Left ventricle myocardium superior (tissue), 1 donor: ENCODE data around the gene SLC10A2. TPM values are rescaled to one million over a fixed set of nuclear protein-coding genes. Genes with fewer than 3 reads are reported as not detected.
"Not testable (repeated sequence)": the region's sequence is repeated elsewhere in the genome, so short reads cannot be mapped to it uniquely, and the experiment has no call there.

ENCODE experiments used
- ATAC-seq: fragments of 200-7000 bp; cut with Tn5 transposase; one replicate; pipeline ENCODE4 v1.9.1; 2020; ENCODE audit warnings: mild to moderate bottlenecking, moderate library complexity
- DNase-seq: peaks from one replicate; pipeline ENCODE4 v3.0.0-alpha.2; 2020
- intact Hi-C: fragments of 100-400 bp; cut with micrococcal nuclease; formaldehyde crosslinking; loops from one replicate; pipeline ENCODE4 v1.11.0; 2022
- long read RNA-seq: library from polyadenylated mRNA; unstranded; transcript quantifications from one replicate; pipeline ENCODE4 v2.0.0, GENCODE V29; 2021
- total RNA-seq: library from RNA; stranded (reverse); fragmentation: NEBNext Ultra II Directional; extraction: Animal tissue kit (Norgen Biotek cat#: 25700); gene quantifications from one replicate; pipeline ENCODE4 v1.2.1, GENCODE V29; 2021
- donor health status: DM: no; HTN: yes; CAD: no; lungs with severe emphysema.

Gene SLC10A2, protein sequence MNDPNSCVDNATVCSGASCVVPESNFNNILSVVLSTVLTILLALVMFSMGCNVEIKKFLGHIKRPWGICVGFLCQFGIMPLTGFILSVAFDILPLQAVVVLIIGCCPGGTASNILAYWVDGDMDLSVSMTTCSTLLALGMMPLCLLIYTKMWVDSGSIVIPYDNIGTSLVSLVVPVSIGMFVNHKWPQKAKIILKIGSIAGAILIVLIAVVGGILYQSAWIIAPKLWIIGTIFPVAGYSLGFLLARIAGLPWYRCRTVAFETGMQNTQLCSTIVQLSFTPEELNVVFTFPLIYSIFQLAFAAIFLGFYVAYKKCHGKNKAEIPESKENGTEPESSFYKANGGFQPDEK
- total RNA-seq: not detected
- long read RNA-seq: 0 reads

DNA sequence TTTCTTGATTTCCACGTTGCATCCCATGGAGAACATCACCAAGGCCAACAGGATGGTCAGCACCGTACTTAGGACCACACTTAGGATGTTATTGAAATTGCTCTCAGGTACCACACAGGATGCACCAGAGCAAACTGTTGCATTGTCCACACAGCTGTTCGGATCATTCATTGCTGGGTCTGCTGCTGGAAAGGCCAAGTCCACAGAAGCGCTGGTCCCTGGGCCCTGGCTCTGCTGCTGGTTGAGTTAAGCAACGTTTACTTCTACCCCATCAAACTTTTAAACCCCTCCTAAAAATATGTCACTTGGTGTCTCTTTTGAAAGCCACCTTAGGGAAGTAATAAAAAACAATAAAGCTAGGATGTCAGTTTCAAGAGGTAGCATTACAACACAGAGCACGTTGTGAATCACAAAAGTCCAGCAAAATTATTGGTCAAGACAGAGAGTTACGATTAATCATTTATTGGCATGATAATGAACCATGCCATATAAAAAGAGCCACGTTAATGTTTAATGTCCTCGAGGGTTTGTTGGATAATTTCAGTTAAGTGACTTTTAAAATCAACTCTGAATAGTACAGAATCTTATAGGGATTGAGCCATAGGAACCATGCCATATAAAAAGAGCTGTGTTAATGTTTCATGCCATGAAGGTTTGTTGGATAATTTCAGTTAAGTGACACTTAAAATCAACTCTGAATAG lies at the start of gene SLC10A2:
Gene SLC10A2, minus strand, starts transcription at position 339 of the 702 bp plus-strand sequence. Its CDS starts 168 bp downstream, at position 171.
- DNase-seq (no peak), ATAC-seq (no peak)
- intact Hi-C loops: no loop called here

DNA sequence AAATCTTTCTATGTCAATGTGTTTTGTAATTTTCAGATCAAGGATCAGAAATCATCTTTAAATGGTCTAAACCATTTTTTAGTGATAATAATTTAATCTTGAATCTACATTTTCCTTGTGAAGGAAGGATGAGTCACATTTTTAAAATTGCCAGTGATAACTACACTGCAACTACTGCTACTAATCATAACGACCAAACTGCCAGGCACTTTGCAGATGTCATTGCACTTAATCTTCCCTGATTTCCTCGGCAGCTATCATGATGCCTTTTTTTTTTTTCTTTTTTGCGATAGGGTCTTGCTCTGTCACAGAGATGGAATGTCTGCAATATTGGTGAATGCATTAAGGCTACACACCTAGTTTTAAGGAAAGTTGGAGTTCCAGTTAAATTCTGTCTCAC lies 41.4 kb upstream of the SLC10A2 start:
- intact Hi-C loops: no loop called here
- DNase-seq (no peak), ATAC-seq (no peak)

DNA sequence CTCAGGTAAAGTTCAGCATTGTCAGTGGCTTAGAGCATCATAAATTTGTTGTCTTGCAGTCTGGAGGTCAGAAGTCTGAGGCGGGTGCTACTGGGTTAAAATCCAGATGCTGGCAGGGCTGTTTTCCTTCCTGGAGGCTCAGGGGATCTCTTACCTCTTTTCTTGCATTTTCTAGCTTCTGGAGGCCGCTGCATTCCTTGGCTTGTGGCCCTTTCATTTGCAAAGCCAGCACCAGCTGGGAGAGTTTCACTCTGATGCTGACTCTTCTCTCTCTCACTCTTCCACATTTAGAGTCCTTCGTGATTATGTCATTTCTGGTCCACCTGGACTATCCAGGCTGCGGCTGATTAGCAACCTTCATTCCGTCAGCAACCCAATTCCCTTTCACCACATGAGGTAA lies 38.1 kb upstream of the SLC10A2 start:
- intact Hi-C loops: no loop called here
- DNase-seq (no peak), ATAC-seq (no peak)

DNA sequence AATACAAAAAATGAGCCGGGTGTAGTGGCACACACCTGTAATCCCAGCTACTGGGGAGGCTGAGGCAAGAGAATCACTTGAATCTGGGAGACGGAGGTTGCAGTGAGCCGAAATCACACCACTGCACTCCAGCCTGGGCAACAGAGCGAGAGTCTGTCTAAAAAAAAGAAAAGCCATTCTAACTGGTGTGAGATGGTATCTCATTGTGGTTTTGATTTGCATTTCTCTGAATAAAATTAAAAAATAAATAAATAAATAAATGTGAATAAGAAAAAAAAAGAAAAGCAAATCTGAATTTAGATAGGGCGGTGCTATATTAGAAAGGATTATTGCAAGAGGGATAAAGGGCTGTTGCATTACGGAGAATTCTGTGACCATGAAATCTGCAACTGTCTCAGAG lies 37.2 kb upstream of the SLC10A2 start:
- intact Hi-C loops, ATAC-seq, DNase-seq: not testable (repeated sequence)

DNA sequence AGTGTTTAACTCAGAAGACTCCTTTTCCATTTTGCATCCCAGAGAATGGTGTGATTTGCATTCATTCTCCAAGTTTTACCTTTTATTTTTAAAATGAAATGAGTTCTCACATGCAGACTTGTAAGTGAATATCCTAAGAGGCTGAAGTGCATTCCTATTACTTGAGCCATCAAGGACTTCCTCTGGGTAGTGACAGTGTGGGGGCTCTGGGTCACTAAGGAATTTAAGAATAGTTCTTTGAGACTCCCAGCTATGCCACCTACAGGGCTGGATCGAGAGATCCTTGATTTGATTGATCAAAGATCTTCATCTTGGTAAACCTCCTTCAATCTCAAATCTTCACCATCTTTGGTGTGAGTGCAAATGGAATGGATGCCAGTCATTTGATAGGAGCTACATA lies 36.3 kb upstream of the SLC10A2 start:
- ATAC-seq (no peak), DNase-seq (no peak)
- intact Hi-C loops: no loop called here

DNA sequence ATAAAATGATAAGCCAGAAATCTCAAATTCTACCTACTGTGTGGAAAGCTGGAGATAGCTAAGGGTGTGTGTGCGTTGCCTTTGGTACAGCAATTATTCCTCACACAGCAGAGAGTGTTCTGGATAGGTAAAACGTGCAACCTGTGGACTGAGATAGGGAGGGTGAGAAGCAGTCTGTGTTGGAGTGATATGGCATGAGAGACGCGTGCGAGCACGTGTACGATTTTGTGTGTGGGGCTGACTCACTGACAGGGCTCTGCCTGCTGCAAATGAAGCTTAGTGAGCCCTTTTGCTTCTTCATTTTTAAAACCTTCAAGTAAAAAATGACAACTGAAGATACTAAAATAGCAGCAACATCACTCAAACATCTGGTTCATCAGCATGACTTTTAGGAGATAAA lies 35.7 kb upstream of the SLC10A2 start:
- DNase-seq: no peak
- peak; percentile 64 for ATAC-seq
- intact Hi-C loops: no loop called here

DNA sequence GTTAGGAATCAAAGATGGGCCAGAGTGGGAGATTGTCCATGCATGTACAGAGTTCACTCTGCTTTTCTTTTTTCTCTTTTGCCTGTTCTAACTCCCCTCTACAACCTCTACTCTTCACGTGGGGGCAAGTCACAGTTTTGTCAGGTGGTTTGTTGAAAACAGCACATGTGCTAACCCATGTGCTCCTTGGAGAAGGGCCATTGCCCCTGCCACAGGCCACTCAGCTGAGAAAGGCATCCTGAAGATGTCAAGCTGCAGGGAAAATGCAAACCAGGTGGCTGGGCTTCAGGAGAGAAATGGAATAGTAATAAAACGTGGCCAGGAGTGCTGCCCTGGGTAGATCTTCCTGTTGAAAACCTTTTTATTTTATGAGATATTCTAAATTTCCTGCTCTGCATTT lies 35.3 kb upstream of the SLC10A2 start:
- ATAC-seq: no peak
- DNase-seq: no peak
- intact Hi-C loops: no loop called here

DNA sequence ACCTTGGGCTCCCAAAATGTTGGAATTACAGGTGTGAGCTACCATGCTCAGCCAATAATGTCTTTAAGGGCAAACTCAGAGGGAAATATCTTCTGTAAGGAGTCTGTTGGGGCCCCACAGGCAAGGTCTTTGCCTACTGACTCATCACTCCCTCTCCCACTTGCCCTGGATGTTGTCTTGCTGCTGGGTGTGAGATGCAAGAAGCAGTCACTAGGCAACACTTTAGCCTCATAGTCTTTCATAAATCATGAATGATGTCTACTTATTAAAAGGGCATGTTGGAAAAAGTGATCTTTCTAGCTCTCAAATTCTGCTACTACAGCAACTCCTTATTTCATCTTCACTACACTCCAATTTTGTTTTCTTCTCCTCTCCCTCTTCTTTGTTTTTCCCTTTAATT lies 34.6 kb upstream of the SLC10A2 start:
- no peak for DNase-seq
- ATAC-seq: no peak
- intact Hi-C loops: no loop called here

DNA sequence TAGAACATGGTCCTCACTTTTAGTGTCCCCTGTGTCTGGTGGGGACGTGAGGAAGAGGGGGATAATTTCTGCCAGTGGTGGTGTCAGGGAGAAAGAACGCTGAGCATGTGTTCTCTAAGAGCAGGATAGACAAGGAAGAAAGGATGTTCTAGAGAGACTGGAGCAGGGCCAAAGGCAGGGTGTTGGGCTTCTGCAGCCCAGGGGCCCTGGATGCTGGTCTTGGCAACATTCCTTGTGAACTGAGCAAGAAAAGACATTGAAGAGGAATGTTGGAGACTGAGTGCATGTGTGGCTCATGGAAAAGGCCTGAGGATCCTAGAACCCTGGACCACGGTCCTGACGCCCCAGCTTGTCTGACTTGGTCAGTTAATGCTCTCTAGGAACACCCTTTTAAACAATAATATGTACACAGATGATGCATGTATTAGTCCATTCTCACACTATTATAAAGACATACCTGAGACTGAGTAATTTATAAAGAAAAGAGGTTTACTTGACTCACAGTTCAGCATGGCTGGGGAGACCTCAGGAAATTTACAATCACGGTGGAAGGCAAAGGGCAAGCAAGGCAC lies 33.6 kb upstream of the SLC10A2 start:
- DNase-seq (no peak), ATAC-seq (no peak)
- intact Hi-C loops: no loop called here

DNA sequence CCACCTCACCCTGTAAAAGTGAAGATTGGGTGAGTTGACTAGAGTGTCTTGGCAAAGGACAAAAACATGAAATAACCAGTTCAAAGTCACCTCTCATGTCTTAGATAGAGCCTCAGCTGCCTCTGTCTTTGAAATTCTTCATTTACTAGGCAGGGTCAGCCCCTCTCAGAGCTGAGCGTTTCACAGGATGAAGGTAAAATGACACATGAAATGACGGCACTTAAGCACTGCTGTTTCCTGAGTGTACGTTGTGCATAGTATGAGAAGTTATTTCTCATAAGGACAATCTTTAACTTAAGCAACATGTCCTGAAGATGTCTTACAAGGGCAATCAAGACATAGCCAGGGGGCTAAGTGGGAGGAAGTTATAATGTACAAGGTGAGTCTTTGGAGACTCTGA lies 32.3 kb upstream of the SLC10A2 start:
- no peak for ATAC-seq
- intact Hi-C loops: no loop called here

DNA sequence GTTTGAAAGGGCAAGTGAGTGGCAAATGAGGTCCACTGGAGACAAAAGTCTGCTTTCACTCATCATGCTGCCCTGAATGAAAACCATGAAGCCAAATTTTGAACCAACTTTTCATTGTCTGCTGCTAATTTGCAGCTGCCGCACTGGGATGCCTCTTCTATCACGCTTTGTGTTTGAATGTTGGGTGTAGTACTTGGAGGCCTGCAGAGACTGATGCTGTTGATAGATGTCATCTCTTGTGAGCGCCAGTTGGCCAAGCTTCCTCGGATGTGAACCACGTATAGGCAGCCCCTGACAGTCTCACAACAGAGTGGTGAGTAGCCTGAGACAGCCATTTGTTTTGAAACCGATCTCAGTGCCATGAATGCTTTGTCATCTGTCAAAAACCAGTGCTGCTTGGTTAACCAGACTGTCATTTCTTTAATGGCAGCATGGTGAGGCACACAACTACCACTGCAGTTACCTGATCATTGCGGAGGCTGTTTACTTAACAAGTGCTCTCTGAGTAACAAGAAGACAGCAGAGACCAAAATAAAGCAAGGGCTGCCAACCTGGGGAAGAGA lies 31.2 kb upstream of the SLC10A2 start:
- DNase-seq (no peak), ATAC-seq (no peak)
- intact Hi-C loops: no loop called here

More for the DNA sequence above, 32.3 kb upstream of the SLC10A2 start:
- no peak for DNase-seq

DNA sequence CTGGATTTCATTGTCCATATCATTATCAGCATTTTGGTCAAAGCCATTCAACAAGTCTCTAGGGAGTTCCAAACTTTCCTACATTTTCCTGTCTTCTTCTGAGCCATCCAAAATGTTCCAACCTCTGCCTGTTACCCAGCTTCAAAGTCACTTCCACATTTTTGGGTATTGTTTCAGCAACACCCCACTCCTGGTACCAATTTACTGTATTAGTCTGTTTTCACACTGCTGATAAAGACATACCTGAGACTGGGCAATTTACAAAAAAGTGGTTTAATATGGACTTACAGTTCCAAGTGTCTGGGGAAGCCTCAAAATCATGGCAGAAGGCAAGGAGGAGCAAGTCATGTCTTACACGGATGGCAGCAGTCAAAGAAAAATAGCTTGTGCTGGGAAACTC lies 27.4 kb upstream of the SLC10A2 start:
- ATAC-seq, DNase-seq, intact Hi-C loops: not testable (repeated sequence)

DNA sequence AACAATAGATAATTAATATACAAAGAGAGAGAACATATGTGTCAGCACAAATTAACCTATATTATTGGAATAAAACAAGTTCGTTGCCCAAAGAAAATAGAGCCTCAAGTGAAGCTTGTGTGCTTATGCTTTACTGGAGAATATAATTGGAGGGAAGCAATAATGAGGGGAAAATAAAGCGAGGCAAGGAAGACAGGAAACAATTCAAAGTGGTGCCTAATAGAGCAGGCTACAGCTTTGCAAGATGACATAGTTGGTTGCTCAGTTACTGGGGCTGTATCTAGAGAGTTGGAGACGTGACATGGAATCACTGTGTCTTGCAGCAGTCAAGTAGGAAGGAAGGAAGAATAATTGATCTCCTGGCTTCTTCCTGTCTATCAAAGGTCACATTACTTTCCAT lies 21.1 kb upstream of the SLC10A2 start:
- no peak for ATAC-seq
- DNase-seq: no peak
- intact Hi-C loops: no loop called here

DNA sequence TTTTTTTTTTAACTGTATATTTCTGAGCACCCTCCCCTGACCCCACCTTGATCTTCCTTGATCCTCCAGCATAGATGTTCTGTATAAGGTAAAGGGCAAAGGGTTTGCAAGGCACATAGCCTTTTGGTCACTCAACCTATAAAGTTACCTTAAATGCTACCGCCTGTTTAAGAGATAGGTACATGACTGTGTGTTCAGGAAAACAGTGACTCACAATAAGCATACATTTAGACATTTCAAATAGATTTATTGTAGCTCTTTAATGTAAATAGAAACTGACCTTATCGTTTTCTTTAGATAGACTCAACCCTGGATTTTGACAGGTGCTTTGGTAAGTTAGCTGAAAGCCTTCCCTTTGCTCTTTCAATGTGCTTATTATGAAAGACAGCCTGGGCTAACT lies 15.2 kb upstream of the SLC10A2 start:
- DNase-seq: no peak
- ATAC-seq: no peak
- intact Hi-C loops: no loop called here

DNA sequence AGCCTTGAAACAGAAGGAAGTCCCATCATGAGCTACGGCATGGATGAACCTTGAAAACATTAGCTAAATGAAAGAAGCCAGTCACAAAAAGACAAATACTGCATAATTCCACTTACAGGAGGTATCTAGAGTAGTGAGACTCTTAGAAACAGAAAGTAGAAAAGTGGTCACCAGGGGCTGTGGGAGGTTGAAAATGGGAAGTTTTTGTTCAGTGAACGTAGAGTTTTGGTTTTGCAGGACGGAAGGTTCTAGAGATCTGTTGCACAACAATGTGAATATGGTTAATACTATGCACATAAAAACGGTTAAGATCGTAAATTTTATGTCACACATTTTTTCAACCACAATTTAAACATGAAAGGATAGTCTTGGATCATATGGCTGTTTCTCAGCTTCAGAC lies 11.9 kb upstream of the SLC10A2 start:
- intact Hi-C loops: no loop called here

DNA sequence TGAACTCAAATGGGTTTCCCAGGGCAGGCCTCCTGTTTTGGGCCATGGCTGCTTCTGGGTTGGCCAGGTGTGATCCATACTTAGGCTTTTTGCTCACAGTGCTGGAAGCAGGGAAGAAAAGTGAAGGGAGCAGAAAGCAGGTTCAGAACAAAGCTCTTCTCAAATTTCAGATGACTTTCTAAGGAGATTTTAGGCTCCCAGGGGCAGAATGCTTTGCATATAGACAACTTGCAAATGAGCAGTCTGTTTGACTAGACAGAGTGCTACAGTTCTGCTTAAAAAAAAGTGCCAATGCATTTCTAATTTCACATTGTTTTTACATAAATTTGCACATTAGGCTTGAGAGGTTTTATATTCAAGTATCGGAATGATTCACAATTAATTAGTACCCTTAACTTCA lies 2.6 kb upstream of the SLC10A2 start:
- no peak for DNase-seq
- intact Hi-C loops: no loop called here

More for the DNA sequence above, 11.9 kb upstream of the SLC10A2 start:
- DNase-seq: no peak
- ATAC-seq: no peak

DNA sequence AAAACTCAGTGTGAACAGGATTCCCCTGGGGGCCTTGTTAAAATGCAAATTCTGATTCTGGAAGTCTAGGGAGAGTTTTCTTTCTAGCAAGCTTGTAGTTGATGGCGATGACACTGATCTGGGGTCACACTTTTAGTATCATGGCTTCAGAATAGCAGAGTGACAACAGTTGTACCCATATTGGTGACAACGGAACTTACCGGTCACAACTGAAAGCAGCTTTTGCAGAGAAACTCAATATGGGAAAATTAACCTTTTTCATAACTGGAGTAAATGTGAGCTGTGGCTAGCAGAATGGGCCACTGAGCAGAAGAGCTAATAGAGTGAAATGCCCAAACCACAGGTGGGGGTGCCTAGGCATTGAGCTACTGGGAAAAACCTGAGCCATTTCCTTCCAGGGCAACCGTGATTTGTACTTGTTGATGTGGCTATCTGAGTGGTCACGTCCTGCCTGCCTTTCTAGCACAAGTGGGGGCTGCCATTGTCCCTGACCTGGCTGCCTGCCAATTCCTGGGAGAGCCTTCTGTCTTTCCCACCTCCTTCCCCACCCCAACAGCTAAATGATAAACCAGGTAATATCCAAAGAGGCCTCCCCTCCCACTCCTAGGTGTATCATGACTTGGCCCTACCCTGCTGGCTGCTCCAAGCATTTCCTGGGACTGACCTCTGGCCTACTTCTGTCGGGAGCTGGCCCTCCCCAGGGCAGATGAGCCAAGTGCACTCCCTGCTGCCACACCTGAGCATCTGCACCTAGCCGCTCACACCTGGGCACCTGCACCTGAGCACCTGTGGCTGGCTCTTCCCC lies 1.7 kb upstream of the SLC10A2 start:
- DNase-seq (no peak), ATAC-seq (no peak)
- intact Hi-C loops: no loop called here

More for the DNA sequence above, 2.6 kb upstream of the SLC10A2 start:
- ATAC-seq: no peak

DNA sequence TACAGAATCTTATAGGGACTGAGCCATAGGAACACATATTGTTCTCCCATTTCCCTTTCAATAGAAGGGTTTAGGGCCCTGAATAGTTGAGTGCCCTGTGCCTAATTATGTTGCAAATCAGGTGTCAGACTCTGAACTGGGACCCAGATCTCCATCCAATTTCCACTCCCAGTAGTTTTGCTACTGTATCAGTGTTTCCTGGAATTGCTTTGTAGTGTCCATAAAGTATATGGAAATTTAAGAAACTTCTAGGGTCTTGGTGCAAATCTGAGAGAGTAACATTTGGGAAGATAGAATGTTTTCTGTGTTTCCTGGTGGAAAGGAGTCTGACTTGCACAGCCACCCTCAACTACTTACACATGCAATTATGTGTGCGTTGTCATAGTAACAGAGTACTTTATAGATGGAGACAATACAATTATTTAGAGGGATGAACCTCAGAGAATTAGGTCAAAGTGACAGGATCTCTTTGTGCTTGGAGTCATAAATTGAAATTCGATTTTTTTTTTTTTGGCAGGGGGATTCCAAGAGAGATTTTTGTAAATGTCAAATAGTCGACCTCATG lies 646 bp upstream of the SLC10A2 start:
- ATAC-seq: no peak
- intact Hi-C loops: no loop called here

DNA sequence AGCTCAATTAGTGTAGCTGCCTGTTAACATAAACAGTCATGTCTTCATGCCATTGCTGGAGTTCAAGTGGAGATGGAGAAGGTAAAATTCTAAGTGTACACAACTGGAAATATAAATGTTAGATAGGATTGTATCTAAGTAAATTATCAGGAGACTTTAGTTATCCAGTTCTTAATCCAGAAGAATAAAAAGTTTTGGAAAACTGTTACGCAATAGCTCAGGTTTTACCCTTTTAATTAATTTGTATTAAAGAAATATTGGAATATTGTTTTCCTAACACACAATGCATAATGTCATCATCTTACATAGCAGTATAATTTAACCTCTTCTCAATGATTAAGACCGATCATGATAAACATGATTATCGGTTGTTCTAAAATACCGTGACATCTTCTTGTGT lies 2.8 kb downstream of the SLC10A2 start:
- ATAC-seq (no peak), DNase-seq (no peak)
- intact Hi-C loops: no loop called here

More for the DNA sequence above, 646 bp upstream of the SLC10A2 start:
- DNase-seq: no peak
